ENCODE measurements around the gene SIK1.

The SIK1 gene

GRCh38 chr21:43375006-43375836, 51.7 kb downstream of the SIK1 start:
- DNase-seq (ENCODE audit: low read depth): no peak
- H3K4me3 ChIP-seq (ENCODE audit: low read depth, low read length): no peak overlapping the region
- TF ChIP-seq CTCF (conservative IDR thresholded peaks at IDR 0.05; ENCODE audit: low read depth, low read length): no peak

GRCh38 chr21:43374228-43374885, 52.6 kb downstream of the SIK1 start:
- TF ChIP-seq CTCF (conservative IDR thresholded peaks at IDR 0.05; ENCODE audit: low read depth, low read length): no peak
- DNase-seq (ENCODE audit: low read depth): no peak

GRCh38 chr21:43373362-43374227, 53.3 kb downstream of the SIK1 start:
- DNase-seq (ENCODE audit: low read depth): no peak
- no peak for TF ChIP-seq CTCF (conservative IDR thresholded peaks at IDR 0.05; ENCODE audit: low read depth, low read length)
- H3K4me3 ChIP-seq (ENCODE audit: low read depth, low read length): no peak overlapping the region

More at GRCh38 chr21:43374228-43374885, 52.6 kb downstream of the SIK1 start:
- H3K4me3 ChIP-seq (ENCODE audit: low read depth, low read length): no peak overlapping the region

GRCh38 chr21:43372663-43373361, 54.1 kb downstream of the SIK1 start:
- no peak overlapping the region for H3K4me3 ChIP-seq (ENCODE audit: low read depth, low read length)
- no peak for TF ChIP-seq CTCF (conservative IDR thresholded peaks at IDR 0.05; ENCODE audit: low read depth, low read length)
- no peak for DNase-seq (ENCODE audit: low read depth)

- DNase-seq (ENCODE audit: low read depth): no peak
- no peak for TF ChIP-seq CTCF (conservative IDR thresholded peaks at IDR 0.05; ENCODE audit: low read depth, low read length)
- no peak overlapping the region for H3K4me3 ChIP-seq (ENCODE audit: low read depth, low read length)
Measured at GRCh38 chr21:43371786-43372185, 55.1 kb downstream of the SIK1 start.

- DNase-seq (ENCODE audit: low read depth): peak; percentile 22
- H3K4me3 ChIP-seq (ENCODE audit: low read depth, low read length): no peak overlapping the region
Measured at GRCh38 chr21:43370888-43371570, 55.9 kb downstream of the SIK1 start.

More at GRCh38 chr21:43370888-43371570, 55.9 kb downstream of the SIK1 start:
- no peak for TF ChIP-seq CTCF (conservative IDR thresholded peaks at IDR 0.05; ENCODE audit: low read depth, low read length)
